BE2C (cell line): ENCODE data around the gene CLP1.

Experiments
- DNase-seq: peaks from one replicate; pipeline ENCODE4 v3.0.0-alpha.2; 2020
- H3K27me3 ChIP-seq: fragments of 250-450 bp; sonication (Bioruptor Pico); 2 replicates; pipeline ENCODE4 v1.5.1; 2020; ENCODE audit warnings: mild to moderate bottlenecking
- H3K36me3 ChIP-seq: fragments of 250-450 bp; sonication (Bioruptor Pico); 2 replicates; pipeline ENCODE4 v1.5.1; 2020; ENCODE audit warnings: mild to moderate bottlenecking
- H3K4me1 ChIP-seq: fragments of 250-450 bp; sonication (Bioruptor Pico); 2 replicates; pipeline ENCODE4 v1.5.1; 2020
- H3K4me3 ChIP-seq: 2 replicates; pipeline ENCODE4 v1.5.1; 2011; ENCODE audit warnings: low read depth, low read length
- H3K9me3 ChIP-seq: fragments of 250-450 bp; sonication (Bioruptor Pico); 2 replicates; pipeline ENCODE4 v1.5.1; 2020
- TF ChIP-seq, protein P1 (sequence below): IDR thresholded peaks from 2 replicates; pipeline ENCODE4 v1.5.1; 2012; ENCODE audit warnings: mild to moderate bottlenecking, low read depth, low read length

Gene CLP1

DNA sequence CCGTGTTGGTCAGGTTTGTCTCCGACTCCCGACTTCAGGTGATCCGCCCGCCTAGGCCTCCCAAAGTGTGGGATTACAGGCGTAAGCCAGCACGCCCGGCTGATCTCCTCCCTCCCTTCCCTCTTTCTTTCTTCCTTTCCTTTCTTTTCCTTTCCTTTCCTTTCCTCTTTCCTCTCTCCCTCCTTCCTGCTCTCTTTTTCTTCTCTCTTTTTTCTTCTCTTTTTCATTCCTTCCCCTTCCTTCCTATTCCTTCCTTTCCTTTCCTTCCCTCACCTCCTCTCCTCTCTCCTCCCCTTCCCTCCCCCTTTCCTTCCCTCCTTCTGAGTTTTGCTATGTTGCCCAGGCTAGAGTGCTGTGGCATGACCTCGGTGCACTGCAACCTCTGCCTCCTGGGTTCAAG is 6.4 kb downstream of the CLP1 start:
- no peaks in the 10 kb centered on the region for H3K36me3 ChIP-seq
- no peaks in the 10 kb centered on the region for H3K27me3 ChIP-seq
- TF ChIP-seq, protein P1, sequence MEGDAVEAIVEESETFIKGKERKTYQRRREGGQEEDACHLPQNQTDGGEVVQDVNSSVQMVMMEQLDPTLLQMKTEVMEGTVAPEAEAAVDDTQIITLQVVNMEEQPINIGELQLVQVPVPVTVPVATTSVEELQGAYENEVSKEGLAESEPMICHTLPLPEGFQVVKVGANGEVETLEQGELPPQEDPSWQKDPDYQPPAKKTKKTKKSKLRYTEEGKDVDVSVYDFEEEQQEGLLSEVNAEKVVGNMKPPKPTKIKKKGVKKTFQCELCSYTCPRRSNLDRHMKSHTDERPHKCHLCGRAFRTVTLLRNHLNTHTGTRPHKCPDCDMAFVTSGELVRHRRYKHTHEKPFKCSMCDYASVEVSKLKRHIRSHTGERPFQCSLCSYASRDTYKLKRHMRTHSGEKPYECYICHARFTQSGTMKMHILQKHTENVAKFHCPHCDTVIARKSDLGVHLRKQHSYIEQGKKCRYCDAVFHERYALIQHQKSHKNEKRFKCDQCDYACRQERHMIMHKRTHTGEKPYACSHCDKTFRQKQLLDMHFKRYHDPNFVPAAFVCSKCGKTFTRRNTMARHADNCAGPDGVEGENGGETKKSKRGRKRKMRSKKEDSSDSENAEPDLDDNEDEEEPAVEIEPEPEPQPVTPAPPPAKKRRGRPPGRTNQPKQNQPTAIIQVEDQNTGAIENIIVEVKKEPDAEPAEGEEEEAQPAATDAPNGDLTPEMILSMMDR, result no peak
- no peak overlapping the region for H3K4me3 ChIP-seq
- no peaks in the 10 kb centered on the region for H3K4me1 ChIP-seq
- H3K9me3 ChIP-seq, result no peaks in the 10 kb centered on the region
- no peak for DNase-seq

DNA sequence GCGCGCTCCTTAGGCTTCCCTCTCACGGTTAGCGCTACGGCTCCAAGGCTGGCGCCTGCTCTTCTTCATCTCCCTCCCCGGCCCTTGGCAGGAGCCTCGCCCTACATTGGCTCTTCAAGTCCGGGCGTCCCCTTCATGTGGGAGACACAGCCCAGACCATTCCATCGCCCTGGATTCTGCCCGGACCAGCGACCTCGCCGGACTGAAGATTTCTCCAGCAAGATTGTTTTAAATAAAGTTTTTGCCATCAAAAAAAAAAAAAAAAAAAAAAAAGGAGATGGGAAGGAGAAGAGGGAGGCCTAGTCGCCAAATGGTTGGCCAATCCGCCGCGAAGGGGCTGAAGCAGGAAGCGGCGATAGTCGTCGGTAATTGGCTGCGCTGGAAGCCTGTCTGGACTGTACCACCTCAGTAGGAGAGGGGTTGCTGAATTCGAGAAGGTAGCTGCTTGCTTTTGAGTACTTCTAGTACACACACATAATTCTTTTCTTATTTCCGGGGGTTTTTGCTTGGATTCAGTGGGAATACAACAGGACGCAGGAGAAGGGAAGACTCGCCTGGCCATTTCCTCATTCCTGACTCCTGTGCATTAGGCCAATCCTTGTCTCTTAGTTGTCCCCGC is 9.7 kb downstream of the CLP1 start:
- TF ChIP-seq, protein P1, result no peak
- DNase-seq, result peak; percentile 90

DNA sequence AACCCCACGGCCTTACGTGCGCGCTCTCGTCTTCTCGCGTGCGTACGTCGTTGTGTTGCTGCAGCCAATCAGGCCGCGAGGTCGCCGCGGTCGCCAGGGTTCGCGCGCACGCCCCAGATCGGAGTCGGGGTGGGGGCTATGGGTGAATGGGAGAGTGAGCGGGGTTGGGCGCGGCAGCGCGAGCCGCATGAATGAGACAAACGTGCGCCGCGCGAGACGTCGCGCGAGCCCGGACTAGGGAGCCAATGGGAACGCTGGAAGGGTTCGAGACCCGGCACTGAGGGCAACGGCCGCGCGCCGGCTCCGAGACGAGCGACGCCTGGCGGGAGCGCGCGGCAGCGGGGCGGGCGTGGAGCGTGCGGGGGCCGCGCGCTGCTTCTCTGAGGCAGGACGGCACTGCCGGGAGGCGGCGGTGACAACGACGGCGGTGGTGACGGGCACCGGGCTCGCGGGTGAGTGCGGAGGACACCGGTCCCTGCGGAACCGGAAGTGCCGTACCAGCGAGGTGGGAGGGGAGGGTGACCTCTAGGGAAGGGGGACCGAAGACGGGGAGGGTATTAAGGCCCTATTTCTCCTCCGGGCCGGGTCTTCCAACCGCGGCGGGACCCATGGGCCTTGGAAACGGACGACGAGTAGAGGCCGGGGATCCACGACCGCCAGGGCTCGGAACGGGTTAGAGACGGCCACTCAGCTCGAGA is 10.3 kb downstream of the CLP1 start, which contains the start of gene ZDHHC5:
ZDHHC5 (plus strand) TSS at position 379 of the 698 bp plus-strand sequence. CDS start 4,977 bp downstream, outside the sequence.
- Histone ChIP-seq H3K36me3 (peaks cover 10% of the 10 kb centered on the region), H3K4me3 (peak within 1 kb of the TSS; percentile 89), H3K9me3 (no peaks in the 10 kb centered on the region), H3K27me3 (no peaks in the 10 kb centered on the region), H3K4me1 (no peaks in the 10 kb centered on the region)
- TF ChIP-seq, protein P1, result no peak
- peak; percentile 95 for DNase-seq

More for the DNA sequence above, 9.7 kb downstream of the CLP1 start:
- H3K27me3 ChIP-seq, result no peaks in the 10 kb centered on the region
- peaks cover 4% of the 10 kb centered on the region; the same call in 1 of the 2 replicates for H3K36me3 ChIP-seq
- no peaks in the 10 kb centered on the region for H3K4me1 ChIP-seq
- H3K4me3 ChIP-seq, result peak overlapping the region; percentile 89
- H3K9me3 ChIP-seq, result no peaks in the 10 kb centered on the region

DNA sequence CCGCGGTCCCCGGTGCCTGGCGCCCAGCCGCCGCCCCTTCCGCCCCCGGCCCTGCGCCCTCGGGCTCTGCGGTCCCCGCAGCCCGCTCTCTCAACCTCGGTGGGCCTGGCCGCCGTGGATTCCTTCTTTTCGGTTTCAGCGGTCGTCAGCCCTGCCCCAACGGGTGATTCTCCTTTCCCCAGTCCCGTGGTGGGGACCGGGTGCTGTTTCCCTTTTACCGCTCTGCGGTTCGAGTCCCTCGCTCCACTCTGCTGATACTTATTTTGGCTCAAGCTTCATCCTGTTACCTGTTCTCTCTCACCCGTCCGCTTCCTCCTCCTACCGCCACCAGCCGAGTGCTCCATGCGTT is 10.8 kb downstream of the CLP1 start:
- H3K27me3 ChIP-seq, result no peaks in the 10 kb centered on the region
- TF ChIP-seq, protein P1, result no peak
- H3K4me3 ChIP-seq, result peak overlapping the region; percentile 89
- DNase-seq, result no peak
- H3K36me3 ChIP-seq, result peaks cover 13% of the 10 kb centered on the region
- no peaks in the 10 kb centered on the region for H3K9me3 ChIP-seq
- H3K4me1 ChIP-seq, result no peaks in the 10 kb centered on the region

DNA sequence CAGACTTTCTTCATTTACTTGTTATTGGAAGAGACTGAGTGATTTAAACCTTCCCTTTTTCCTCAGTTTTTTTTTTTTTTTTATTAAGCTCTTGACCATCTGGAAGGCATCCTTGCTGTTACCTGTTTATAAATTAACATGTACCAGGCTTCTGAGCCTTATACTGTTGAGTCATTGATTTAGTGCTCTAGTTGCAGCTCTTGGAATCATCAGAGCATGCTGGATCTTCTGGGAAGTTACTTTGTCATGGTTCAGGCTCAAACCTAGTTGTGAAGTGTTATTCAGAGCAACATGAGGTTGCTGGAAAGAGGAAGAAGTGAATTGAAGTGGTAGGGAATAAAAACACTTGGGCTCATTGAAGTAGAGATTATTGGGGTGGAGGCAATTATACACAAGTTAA is 16.7 kb downstream of the CLP1 start:
- H3K4me1 ChIP-seq, result no peaks in the 10 kb centered on the region
- H3K4me3 ChIP-seq, result no peak overlapping the region
- H3K27me3 ChIP-seq, result no peaks in the 10 kb centered on the region
- peaks cover 13% of the 10 kb centered on the region for H3K36me3 ChIP-seq
- DNase-seq, result no peak
- TF ChIP-seq, protein P1, result no peak
- H3K9me3 ChIP-seq, result no peaks in the 10 kb centered on the region
